Adrenal gland (tissue), 5 donors: ENCODE results near the gene UGT2B7.

Source experiments
- CTCF ChIP-seq, 6 experiments: fragments of 450-650 bp in 4 of 6; fragments of 200-600 bp in 2 of 6; sonication (generic) in 1 of 6; IDR thresholded peaks; 1 replicate in 5 of 6; 2 replicates in 1 of 6; pipeline versions ENCODE4 v1.5.1 to v1.8.0; 2016 to 2021; ENCODE audit warnings: antibody characterized with exemption in 6 of 6, mild to moderate bottlenecking in 2 of 6, moderate library complexity in 1 of 6
- POLR2A ChIP-seq, 2 donors: fragments of 450-650 bp; IDR thresholded peaks; one replicate each; pipeline ENCODE4 v1.6.1; 2017; ENCODE audit warnings: antibody characterized with exemption in 2 of 2, mild to moderate bottlenecking in 2 of 2, moderate library complexity in 1 of 2
- donor health status: DM: no; HTN: no; CAD: no.

- TF ChIP-seq CTCF (IDR thresholded peaks at IDR 0.05) (no peak), POLR2A (IDR thresholded peaks at IDR 0.05) (no peak)
Observed at GRCh38 chr4:69147334-69147733, 51.1 kb downstream of the UGT2B7 start.
